ENCODE measurements around the gene KCND3. TPM values are rescaled to one million over a fixed set of nuclear protein-coding genes. Genes with fewer than 3 reads are reported as not detected.

Gene KCND3
- total RNA-seq, 4 donors from 2014 or later, result 0.35 to 4.1 (median 0.90) TPM

GRCh38 chr1:111811891-111812290, 177.6 kb downstream of the KCND3 start:
- Histone ChIP-seq H3K4me3 (no peak overlapping the region), H3K36me3 (no peaks in the 10 kb centered on the region), H3K9me3 (no peaks in the 10 kb centered on the region), H3K27me3 (no peaks in the 10 kb centered on the region), H3K4me1 (peaks cover 0 to 4% (median 0%) of the 10 kb centered on the region in 4 donors), H3K27ac (no peak overlapping the region)
- TF ChIP-seq POLR2A (IDR thresholded peaks at IDR 0.05) (no peak), CTCF (IDR thresholded peaks at IDR 0.05) (no peak)
- DNase-seq, result no peak

- Histone ChIP-seq H3K27me3 (no peaks in the 10 kb centered on the region), H3K27ac (no peak overlapping the region), H3K4me1 (peaks cover 0 to 4% (median 0%) of the 10 kb centered on the region in 4 donors), H3K4me3 (no peak overlapping the region), H3K9me3 (no peaks in the 10 kb centered on the region), H3K36me3 (no peaks in the 10 kb centered on the region)
- DNase-seq, result no peak
- TF ChIP-seq POLR2A (IDR thresholded peaks at IDR 0.05) (no peak), CTCF (IDR thresholded peaks at IDR 0.05) (no peak)
Observed at GRCh38 chr1:111805251-111805650, 184.2 kb downstream of the KCND3 start.

GRCh38 chr1:111804776-111805175, 184.7 kb downstream of the KCND3 start:
- DNase-seq, result no peak
- TF ChIP-seq POLR2A (IDR thresholded peaks at IDR 0.05) (no peak), CTCF (IDR thresholded peaks at IDR 0.05) (no peak)
- Histone ChIP-seq H3K4me3 (no peak overlapping the region), H3K36me3 (no peaks in the 10 kb centered on the region), H3K4me1 (peaks cover 0 to 4% (median 0%) of the 10 kb centered on the region in 4 donors), H3K27ac (no peak overlapping the region), H3K9me3 (no peaks in the 10 kb centered on the region), H3K27me3 (no peaks in the 10 kb centered on the region)

- DNase-seq, result no peak
- TF ChIP-seq CTCF (IDR thresholded peaks at IDR 0.05) (no peak), POLR2A (IDR thresholded peaks at IDR 0.05) (no peak)
- no peaks in the 10 kb centered on the region for H3K4me1 ChIP-seq
- no peak overlapping the region for H3K4me3 ChIP-seq
- no peak overlapping the region for H3K27ac ChIP-seq
- H3K9me3 ChIP-seq, result no peaks in the 10 kb centered on the region
- H3K36me3 ChIP-seq, result no peaks in the 10 kb centered on the region
- no peaks in the 10 kb centered on the region for H3K27me3 ChIP-seq
Observed at GRCh38 chr1:111803951-111804350, 185.5 kb downstream of the KCND3 start.

- H3K4me1 ChIP-seq, result no peaks in the 10 kb centered on the region
- H3K27me3 ChIP-seq, result no peaks in the 10 kb centered on the region
- no peak overlapping the region for H3K4me3 ChIP-seq
- TF ChIP-seq CTCF (IDR thresholded peaks at IDR 0.05) (no peak), POLR2A (IDR thresholded peaks at IDR 0.05) (no peak)
- no peaks in the 10 kb centered on the region for H3K36me3 ChIP-seq
- H3K27ac ChIP-seq, result no peak overlapping the region
- H3K9me3 ChIP-seq, result no peaks in the 10 kb centered on the region
- no peak for DNase-seq
Observed at GRCh38 chr1:111802984-111803383, 186.5 kb downstream of the KCND3 start.

GRCh38 chr1:111802110-111802509, 187.4 kb downstream of the KCND3 start:
- Histone ChIP-seq H3K36me3 (no peaks in the 10 kb centered on the region), H3K27ac (no peak overlapping the region), H3K4me3 (no peak overlapping the region), H3K9me3 (no peaks in the 10 kb centered on the region), H3K4me1 (no peaks in the 10 kb centered on the region), H3K27me3 (no peaks in the 10 kb centered on the region)
- no peak for DNase-seq
- TF ChIP-seq CTCF (IDR thresholded peaks at IDR 0.05) (no peak), POLR2A (IDR thresholded peaks at IDR 0.05) (no peak)

All from Peyer's patch (tissue), 4 donors.